Skeletal muscle satellite cell (primary cell): ENCODE data around the gene CELF6. TPM values are rescaled to one million over a fixed set of nuclear protein-coding genes. Genes with fewer than 3 reads are reported as not detected.

Experiments
- H3K27me3 ChIP-seq: 2 replicates; pipeline ENCODE4 v1.7.0; 2013; ENCODE audit warnings: low read length; ENCODE audit not compliant: control insufficient read depth, insufficient read depth
- H3K36me3 ChIP-seq: 2 replicates; pipeline ENCODE4 v1.7.0; 2013; ENCODE audit warnings: mild to moderate bottlenecking, control low read depth, low read length; ENCODE audit not compliant: insufficient read depth
- H3K4me1 ChIP-seq: 2 replicates; pipeline ENCODE4 v1.7.0; 2013; ENCODE audit warnings: low read length; ENCODE audit not compliant: control insufficient read depth, insufficient read depth
- H3K4me2 ChIP-seq: 2 replicates; pipeline ENCODE4 v1.7.0; 2013; ENCODE audit warnings: mild to moderate bottlenecking, low read length
- H3K4me3 ChIP-seq: 2 replicates; pipeline ENCODE4 v1.7.0; 2013; ENCODE audit warnings: low read length
- H3K9ac ChIP-seq: 2 replicates; pipeline ENCODE4 v1.7.0; 2013; ENCODE audit warnings: mild to moderate bottlenecking, low read depth, low read length, moderate library complexity
- H3K9me3 ChIP-seq: replicated peaks from 2 replicates; pipeline ENCODE4 v1.7.0; 2013; ENCODE audit warnings: mild to moderate bottlenecking, control low read depth, low read length
- total RNA-seq: library from RNA; depleted of rRNA; stranded (reverse); fragments of >200 nt; gene quantifications from 2 replicates; pipeline ENCODE4 v1.2.3, GENCODE V29; 2012; rRNA removed

CELF6 gene
- under 0.01 and 0.22 TPM in 2 replicates for total RNA-seq

DNA sequence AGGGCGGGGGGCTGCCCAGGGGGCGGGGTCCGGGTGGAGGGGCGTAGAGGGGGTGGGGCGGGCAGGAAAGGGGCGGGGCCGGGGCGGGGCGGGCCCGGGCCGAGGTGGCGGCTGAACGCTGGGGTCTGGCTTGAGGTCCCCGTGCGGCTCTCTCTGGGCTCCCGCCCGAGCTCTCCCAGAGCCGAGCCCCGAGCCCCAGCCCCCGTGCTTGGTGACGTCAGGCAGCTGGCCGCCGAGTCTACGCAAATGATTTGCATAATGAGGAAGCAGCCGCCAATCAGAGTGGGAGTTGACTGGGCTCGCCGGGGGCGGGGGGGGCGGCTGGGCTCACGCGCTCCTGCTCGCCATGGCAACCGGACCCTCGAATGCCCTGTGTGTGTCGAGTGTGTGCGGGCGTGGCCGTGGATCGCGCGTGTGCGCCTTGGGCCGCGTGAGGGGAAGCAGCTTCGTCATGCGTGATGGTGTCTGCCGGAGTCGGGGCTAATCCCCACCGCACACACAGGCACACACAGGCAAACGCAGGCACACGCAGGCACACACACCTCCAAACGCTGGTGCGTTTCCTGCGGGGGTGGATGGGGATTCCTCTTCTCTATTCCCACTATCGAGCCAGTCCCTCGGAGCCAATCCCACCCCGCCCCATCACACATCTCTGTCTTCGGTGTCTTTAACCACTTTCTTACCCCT, at the start of gene CELF6:
Gene CELF6, minus strand, starts transcription at position 173 of the 687 bp plus-strand sequence. CDS start 283 bp downstream, outside the sequence.
- Histone ChIP-seq H3K9ac (peak within 1 kb of the TSS; percentile 49), H3K36me3 (no peaks in the 10 kb centered on the region), H3K4me3 (peak within 1 kb of the TSS; percentile 76), H3K4me1 (peaks cover 6% of the 10 kb centered on the region), H3K27me3 (peaks cover 14% of the 10 kb centered on the region), H3K9me3 (no peaks in the 10 kb centered on the region), H3K4me2 (peak within 1 kb of the TSS; percentile 99)

DNA sequence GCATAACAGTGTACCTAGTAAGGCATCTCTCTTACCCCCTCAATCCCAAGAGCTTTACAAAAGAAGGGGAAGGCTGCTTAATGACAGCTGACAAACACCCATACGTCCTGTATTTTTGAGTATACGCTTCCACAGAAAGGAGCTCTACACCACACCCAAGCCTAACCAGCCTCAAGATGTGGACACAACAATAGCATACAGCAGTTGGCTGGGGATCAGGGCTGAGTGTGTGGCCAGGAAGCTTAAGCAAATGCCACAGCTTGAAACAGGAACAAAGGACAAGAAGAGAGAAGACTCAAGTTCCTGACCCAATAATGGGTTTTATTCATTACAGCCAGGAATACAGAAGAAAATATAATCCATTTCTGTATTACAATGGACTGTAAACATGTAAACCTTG, 48.9 kb upstream of the CELF6 start:
- H3K4me1 ChIP-seq: peaks cover 4% of the 10 kb centered on the region
- H3K27me3 ChIP-seq: no peaks in the 10 kb centered on the region
- peaks cover 5% of the 10 kb centered on the region for H3K36me3 ChIP-seq
- no peak overlapping the region for H3K4me3 ChIP-seq
- H3K4me2 ChIP-seq: no peak overlapping the region
- H3K9ac ChIP-seq: no peak overlapping the region
- H3K9me3 ChIP-seq: no peaks in the 10 kb centered on the region

DNA sequence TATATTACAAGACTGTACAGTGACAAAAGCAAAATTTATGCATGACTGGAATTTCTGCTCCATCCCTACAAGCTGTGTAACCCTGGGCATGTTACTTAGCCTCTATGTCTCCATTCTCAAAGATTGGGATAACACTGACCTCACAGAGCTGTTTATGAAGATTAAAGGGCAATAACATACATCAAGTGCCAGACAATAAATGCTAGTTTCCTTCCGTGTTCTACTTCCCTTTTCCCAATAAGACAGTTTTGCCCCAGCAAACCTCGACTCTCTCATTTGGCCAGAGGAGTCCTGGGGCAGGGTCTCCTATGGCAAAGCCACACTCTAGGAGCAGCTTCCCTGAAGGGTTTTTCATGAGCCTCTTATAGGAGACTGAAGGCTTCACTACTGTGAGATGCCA, 48.4 kb upstream of the CELF6 start:
- Histone ChIP-seq H3K4me2 (no peak overlapping the region), H3K36me3 (peaks cover 5% of the 10 kb centered on the region), H3K27me3 (no peaks in the 10 kb centered on the region), H3K4me1 (peaks cover 4% of the 10 kb centered on the region), H3K4me3 (no peak overlapping the region), H3K9ac (no peak overlapping the region), H3K9me3 (no peaks in the 10 kb centered on the region)

DNA sequence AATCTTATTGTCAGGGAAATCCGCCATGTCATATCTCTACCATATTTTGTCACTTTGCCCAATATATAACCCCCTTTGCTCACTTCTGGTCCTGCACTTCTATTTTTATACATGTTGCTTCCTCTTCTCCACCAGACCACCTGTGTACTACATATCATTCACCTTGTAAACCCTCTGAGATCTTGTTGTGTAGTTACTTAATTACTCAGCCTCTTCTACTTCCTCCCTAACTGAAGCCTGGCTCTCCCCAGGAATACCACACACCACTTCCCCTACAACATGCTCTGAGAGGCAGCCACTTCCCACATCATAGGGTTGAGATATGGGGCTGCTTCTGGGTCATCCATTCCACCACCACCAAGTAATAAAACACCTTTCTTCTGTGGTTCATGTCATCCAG, 45.9 kb upstream of the CELF6 start:
- Histone ChIP-seq H3K9ac (no peak overlapping the region), H3K4me1 (peaks cover 4% of the 10 kb centered on the region), H3K27me3 (no peaks in the 10 kb centered on the region), H3K4me2 (no peak overlapping the region), H3K4me3 (no peak overlapping the region), H3K36me3 (peaks cover 5% of the 10 kb centered on the region), H3K9me3 (no peaks in the 10 kb centered on the region)

DNA sequence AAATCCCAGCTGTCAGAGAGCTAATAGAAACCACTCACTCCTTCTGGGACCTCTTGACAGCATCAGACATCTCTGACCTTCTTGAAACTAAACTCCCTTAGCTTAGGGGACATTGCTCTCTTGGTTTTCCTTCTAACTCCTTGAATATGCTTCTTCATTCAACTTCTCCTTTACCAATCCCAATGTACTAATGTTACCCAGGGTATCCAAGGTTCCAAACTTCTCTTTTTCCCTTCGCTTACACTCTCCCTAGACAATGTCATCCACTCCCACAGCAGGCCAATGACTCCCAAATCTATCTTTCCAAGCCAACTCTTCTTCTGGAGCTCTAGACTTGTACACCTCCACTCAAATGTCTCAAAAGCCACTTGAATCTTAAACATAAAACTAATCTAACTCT, 41.2 kb upstream of the CELF6 start:
- no peak overlapping the region for H3K4me3 ChIP-seq
- H3K36me3 ChIP-seq: peaks cover under 1% of the 10 kb centered on the region
- H3K9ac ChIP-seq: no peak overlapping the region
- no peaks in the 10 kb centered on the region for H3K27me3 ChIP-seq
- peaks cover 22% of the 10 kb centered on the region for H3K4me1 ChIP-seq
- no peaks in the 10 kb centered on the region for H3K9me3 ChIP-seq
- H3K4me2 ChIP-seq: no peak overlapping the region

DNA sequence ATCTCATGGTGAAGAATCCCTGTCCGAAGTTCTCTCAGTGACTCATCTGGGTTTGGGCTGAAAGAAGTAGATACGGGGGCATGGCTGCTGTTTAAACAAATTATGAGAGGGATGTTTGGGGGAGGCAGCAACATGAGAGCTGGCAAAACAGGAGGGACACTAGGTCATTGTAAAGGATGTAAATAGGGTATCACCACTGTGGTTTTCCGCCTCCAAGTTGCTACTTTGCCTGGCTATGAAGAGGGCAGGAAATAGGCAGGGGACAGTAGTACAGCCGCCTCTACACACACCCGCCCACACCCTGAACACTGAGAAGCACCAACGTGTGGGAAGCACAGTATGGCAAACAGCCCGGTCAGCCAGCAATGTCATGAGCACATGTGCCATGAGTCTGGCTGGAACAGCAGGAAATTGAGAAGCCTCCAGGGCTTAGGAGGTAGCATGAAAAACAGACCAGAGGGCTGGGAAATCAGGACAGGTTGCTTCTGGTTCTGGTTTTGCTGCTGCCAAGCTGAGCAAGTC, 38.8 kb upstream of the CELF6 start:
- Histone ChIP-seq H3K36me3 (peaks cover 14% of the 10 kb centered on the region), H3K4me3 (peak overlapping the region; percentile 49), H3K9ac (no peak overlapping the region), H3K27me3 (no peaks in the 10 kb centered on the region), H3K9me3 (no peaks in the 10 kb centered on the region), H3K4me2 (peak overlapping the region; percentile 74), H3K4me1 (peaks cover 23% of the 10 kb centered on the region)

DNA sequence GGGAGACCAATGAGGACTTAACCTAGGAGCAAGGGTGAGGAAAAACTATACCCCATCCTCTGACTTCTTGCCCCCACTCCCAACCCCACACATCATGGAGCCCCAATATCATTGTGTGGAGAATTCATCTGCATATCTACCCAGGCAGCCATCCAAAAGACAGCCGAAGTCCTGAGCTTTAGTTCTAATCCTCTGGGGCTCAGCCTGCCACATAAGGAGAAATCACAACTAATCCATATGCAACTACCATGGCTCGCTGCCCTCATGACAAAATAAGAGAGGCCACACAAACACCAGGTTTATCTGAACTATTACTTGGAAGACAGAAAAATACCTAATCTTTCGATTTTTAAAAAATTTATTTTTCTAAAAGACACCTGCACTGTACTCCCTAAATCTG, 38.2 kb upstream of the CELF6 start:
- Histone ChIP-seq H3K4me2 (peak overlapping the region; percentile 74), H3K4me3 (peak overlapping the region; percentile 49), H3K9ac (no peak overlapping the region), H3K27me3 (no peaks in the 10 kb centered on the region), H3K4me1 (peaks cover 29% of the 10 kb centered on the region), H3K36me3 (peaks cover 14% of the 10 kb centered on the region), H3K9me3 (no peaks in the 10 kb centered on the region)

DNA sequence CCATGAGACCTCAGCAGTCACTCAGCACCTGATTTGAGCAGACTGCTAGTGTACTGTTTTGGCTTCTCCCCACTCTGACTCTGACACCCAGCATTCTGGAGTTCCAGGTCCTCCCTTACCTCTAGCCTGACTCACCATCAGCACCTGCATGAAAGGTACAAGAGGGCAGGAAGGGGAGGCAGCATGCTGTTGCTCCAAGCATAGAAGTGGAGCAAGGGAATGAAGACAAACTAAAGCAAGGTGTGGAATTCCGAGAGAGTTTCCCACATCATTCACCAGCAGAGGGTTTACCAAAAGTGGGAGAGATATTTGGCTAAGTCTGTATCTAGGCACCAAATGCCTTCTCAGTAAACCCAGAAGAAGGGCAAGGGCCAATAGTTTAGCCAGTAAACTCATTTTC, 34.5 kb upstream of the CELF6 start:
- H3K9ac ChIP-seq: no peak overlapping the region
- no peak overlapping the region for H3K4me2 ChIP-seq
- H3K36me3 ChIP-seq: peaks cover 38% of the 10 kb centered on the region
- no peaks in the 10 kb centered on the region for H3K27me3 ChIP-seq
- no peak overlapping the region for H3K4me3 ChIP-seq
- H3K9me3 ChIP-seq: no peaks in the 10 kb centered on the region
- H3K4me1 ChIP-seq: peaks cover 27% of the 10 kb centered on the region

DNA sequence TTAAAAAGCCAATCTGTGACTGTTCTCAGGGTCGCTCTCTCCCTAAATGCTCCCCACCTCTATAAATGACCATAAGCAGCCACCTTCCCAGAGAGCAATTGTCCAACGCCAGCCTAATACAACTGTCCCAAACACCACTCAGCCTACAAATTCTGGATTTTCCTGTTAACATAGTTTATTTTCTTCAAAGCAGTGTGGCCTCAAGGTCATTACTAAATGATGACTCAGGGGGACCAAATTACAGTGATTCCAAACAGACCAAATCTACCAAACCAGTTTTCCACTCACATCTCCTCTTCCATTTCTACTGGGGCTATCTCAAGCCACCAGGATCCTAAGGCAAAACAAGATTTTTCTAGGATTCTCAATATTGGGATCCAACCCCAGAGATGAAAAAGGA, 33.3 kb upstream of the CELF6 start:
- Histone ChIP-seq H3K9me3 (no peaks in the 10 kb centered on the region), H3K4me3 (no peak overlapping the region), H3K9ac (no peak overlapping the region), H3K4me2 (no peak overlapping the region), H3K4me1 (peaks cover 15% of the 10 kb centered on the region), H3K36me3 (peaks cover 47% of the 10 kb centered on the region), H3K27me3 (no peaks in the 10 kb centered on the region)

DNA sequence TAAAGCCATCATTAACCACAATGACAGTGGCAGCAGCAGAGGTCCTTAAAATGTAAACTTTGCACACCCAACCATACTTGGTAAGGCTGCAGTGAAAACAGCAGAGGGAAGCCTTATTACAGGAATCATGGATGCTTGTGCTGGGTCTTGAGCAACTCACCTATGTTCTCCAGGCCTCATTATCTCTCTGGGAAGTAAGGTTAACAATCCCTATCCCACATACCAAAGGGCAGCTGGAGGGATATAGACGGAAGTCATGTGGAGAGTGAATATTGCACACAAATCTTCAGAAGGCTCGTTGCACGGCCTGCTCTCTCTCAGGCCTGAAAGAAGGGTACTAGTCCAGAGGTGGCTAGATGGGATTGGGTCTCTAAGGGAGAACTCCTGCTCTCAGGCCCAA, 25.8 kb upstream of the CELF6 start:
- Histone ChIP-seq H3K4me2 (no peak overlapping the region), H3K9me3 (no peaks in the 10 kb centered on the region), H3K27me3 (no peaks in the 10 kb centered on the region), H3K9ac (no peak overlapping the region), H3K4me1 (no peaks in the 10 kb centered on the region), H3K36me3 (peaks cover 60% of the 10 kb centered on the region), H3K4me3 (no peak overlapping the region)

DNA sequence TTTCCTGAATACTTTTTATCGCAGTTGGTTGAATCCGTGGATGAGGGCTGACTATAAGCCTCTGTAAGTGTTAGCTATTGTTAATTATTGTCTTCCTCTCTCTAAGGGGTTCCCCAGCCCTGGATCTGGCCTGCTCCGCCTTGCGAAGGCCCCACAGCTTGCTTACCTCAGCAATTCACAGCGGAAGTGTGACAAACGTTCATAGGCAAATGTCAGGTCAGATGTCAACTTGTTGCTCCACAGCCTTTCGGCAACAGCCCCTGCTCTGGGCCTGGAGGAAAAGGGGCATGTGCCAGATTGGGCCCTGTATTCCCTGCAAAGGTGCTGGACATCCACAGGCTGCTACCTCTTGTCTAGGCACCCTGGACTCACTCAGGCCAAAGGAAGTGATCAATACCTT, 25.3 kb upstream of the CELF6 start:
- peaks cover 4% of the 10 kb centered on the region for H3K4me1 ChIP-seq
- no peak overlapping the region for H3K4me3 ChIP-seq
- H3K4me2 ChIP-seq: no peak overlapping the region
- no peak overlapping the region for H3K9ac ChIP-seq
- H3K27me3 ChIP-seq: no peaks in the 10 kb centered on the region
- H3K36me3 ChIP-seq: peaks cover 55% of the 10 kb centered on the region
- H3K9me3 ChIP-seq: no peaks in the 10 kb centered on the region

DNA sequence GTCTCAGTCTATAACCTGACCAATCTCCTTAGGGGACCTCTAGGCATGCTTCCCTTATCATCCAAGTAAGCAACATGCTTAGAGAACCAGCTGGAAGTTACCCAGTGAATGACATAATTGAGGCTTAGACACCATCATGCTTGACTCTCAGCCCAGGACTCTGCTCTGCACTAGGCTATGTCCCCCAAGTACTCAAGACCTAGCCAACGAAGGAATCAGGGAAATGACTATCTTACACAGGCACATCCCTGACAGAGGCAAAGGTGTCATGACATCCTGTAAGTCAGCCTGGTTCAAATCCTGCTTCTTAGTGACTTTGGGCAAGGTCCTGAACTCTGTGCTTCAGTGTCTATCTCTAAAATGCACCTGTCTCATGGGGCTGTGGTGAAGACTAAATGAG, 24.6 kb upstream of the CELF6 start:
- Histone ChIP-seq H3K9me3 (no peaks in the 10 kb centered on the region), H3K36me3 (peaks cover 51% of the 10 kb centered on the region), H3K4me1 (peaks cover 9% of the 10 kb centered on the region), H3K27me3 (no peaks in the 10 kb centered on the region), H3K4me2 (no peak overlapping the region), H3K9ac (no peak overlapping the region), H3K4me3 (no peak overlapping the region)
